HG02852 (cell line): ENCODE measurements around the gene NR2E3.

Source experiments
- ATAC-seq: cut with Tn5 transposase; IDR thresholded peaks from one replicate; pipeline ENCODE4 v1.9.1; 2021; ENCODE audit warnings: mild to moderate bottlenecking, moderate library complexity; ENCODE audit not compliant: unreplicated experiment

Gene NR2E3

DNA sequence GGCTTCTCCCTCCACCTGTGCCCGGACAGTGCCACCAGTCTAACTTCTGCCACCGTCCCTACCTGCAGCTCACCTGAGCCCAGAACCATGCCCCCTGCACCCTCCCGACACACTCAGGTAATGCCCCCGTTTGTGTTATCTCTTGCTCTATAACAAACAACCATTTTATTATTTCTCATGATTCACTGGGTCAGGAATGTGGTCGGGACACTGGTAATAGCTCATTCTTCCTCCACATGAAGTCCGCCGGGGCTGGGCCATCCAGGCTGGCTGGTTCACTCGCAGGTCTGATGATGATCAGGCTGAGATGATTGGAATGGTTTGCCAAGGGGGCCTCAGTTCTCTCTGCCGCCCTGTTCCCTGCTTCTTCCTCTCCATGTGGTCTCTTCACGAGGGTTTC lies 20.3 kb upstream of the NR2E3 start:
- no peak for ATAC-seq

DNA sequence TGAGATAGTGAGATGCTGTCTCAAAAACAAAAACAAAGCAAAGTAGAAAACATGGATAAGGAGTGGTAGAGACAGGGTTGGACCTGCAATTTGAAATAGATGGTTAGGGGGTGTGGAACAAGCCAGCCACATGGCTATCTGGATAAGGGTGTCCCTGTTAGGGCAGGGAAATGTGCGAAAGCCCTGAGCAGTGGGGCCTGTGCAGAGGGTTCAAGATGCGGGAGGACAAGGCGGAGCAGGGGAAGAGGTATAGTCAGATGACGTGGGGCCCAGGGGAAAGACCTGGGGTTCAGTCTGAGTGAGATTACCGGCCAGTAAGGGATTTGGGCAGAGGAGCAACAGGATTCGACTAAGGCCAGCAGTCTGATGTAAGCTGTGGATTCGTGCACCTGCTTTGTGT lies 18.4 kb upstream of the NR2E3 start:
- no peak for ATAC-seq

DNA sequence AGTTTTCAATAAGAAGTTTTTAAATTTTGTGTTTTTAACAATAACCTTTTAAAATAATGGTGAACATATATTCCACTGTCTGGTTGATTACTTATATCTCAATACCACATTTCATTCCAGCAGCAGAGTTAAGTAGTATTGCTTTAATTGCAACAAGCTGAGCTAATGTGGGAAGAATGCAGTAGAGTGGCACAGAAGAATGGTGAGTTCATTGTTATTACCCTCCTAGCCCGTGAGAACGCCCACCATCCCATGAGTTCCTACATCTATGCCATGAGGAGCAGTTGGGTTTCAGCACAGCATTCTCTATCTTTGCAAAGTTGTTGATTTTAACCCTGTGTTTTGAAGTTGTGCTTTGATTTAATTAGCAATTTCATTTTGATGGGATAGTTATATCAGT lies 17.8 kb upstream of the NR2E3 start:
- no peak for ATAC-seq

DNA sequence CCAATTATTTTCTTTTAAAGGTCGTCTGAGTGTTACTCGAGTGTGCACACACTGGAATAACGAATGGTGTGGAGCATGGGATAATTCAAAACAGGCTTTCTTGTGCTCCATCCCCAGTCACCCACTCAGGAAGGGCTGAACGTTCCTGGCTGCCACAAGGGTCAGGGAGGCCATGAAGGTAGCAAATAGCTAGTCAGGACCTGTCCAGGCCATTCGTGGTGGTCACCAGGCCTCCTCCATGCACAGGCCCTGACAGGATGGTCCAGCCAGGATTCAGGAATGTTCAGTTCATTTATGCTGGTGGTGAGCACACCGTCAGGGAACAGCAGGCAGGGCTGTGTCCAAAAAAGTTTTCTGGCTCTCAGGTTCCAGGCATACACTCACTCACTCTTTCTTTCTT lies 11.7 kb upstream of the NR2E3 start:
- ATAC-seq: no peak

DNA sequence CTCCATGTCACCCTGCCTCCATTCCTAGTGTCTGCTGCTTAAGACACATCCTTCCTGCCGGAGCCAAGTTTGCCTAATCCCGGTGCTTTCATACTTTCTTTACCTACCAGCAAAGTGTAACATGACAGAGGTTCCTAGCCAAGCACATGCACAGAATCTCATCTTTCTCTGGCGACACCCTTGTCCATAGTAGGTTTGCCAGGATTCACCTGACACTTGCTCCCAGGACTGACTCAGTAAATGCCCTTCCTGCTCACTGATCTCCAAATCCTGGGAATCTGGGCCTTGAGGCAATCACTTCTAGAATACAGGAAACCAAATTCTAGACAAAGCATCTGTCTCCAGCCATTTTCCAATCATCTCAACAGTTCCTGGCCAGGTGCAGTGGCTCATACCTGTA lies 10.2 kb upstream of the NR2E3 start:
- no peak for ATAC-seq

- no peak for ATAC-seq
These were observed 9.3 kb upstream of the NR2E3 start for GRCh38 chr15:71800835-71801745.

DNA sequence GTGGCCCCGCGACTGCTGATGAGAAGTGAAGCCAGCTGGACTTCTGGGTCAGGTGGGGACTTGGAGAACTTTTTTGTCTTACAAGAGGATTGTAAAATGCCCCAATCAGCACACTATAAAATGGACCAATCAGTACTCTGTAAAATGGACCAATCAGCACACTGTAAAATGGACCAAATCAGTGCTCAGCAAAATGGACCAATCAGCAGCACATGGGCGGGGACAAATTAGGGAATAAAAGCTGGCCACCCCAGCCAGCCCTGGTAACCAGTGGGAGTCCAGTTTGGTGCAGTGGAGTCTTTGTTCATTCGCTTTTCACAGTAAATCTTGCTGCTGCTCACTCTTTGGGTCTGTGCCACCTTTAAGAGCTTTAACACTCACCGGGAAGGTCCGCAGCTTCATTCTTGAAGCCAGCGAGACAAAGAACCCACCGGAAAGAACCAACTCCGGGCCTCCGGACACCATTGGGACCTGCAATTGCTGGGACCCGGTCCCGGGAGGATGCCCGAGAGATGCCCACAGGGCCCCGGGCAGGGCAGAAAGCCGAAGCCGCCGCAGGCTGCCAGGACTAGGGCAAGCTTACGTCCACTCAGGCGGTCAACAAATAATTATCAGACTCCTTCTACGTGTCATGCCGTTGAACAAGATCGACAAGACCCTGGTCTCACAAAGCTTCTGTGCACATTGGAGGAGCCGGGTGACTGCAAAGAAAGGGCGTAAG lies 8.3 kb upstream of the NR2E3 start:
- no peak for ATAC-seq

GRCh38 chr15:71802770-71803169 lies 7.6 kb upstream of the NR2E3 start:
- ATAC-seq: no peak

GRCh38 chr15:71804226-71804625 lies 6.1 kb upstream of the NR2E3 start:
- ATAC-seq: no peak

- ATAC-seq: no peak
These were observed 5.5 kb upstream of the NR2E3 start for GRCh38 chr15:71804695-71805470.

- ATAC-seq: no peak
These were observed 3.9 kb upstream of the NR2E3 start for GRCh38 chr15:71806452-71806931.

GRCh38 chr15:71807125-71807629 lies 3.2 kb upstream of the NR2E3 start:
- ATAC-seq: no peak

DNA sequence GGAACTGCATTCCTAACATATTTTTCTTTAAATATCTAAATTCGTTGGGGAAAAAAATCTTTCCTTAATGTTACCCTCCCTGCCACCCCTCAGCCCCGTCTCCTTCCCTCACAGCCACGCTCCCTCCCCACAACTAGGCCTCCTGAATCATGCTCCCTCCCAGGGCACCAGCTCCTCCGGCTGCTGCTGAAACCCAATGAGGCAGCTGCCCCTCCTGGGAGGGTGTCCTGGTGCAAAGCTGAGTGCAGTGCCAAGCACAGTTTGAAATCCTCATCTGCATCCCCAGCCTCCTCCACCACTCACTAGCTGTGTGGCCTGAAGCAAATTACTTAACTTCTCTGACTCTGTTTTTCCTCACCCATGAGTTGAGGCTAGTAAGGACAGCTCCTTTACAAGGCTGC lies 2.7 kb upstream of the NR2E3 start:
- ATAC-seq: no peak

GRCh38 chr15:71808311-71809020 lies 1.9 kb upstream of the NR2E3 start:
- ATAC-seq: no peak

GRCh38 chr15:71809346-71809745 lies 1.0 kb upstream of the NR2E3 start:
- ATAC-seq: no peak

- no peak for ATAC-seq
These were observed 832 bp downstream of the NR2E3 start for GRCh38 chr15:71811036-71811736.

- ATAC-seq: no peak
These were observed 1.7 kb downstream of the NR2E3 start for GRCh38 chr15:71811752-71812735.

DNA sequence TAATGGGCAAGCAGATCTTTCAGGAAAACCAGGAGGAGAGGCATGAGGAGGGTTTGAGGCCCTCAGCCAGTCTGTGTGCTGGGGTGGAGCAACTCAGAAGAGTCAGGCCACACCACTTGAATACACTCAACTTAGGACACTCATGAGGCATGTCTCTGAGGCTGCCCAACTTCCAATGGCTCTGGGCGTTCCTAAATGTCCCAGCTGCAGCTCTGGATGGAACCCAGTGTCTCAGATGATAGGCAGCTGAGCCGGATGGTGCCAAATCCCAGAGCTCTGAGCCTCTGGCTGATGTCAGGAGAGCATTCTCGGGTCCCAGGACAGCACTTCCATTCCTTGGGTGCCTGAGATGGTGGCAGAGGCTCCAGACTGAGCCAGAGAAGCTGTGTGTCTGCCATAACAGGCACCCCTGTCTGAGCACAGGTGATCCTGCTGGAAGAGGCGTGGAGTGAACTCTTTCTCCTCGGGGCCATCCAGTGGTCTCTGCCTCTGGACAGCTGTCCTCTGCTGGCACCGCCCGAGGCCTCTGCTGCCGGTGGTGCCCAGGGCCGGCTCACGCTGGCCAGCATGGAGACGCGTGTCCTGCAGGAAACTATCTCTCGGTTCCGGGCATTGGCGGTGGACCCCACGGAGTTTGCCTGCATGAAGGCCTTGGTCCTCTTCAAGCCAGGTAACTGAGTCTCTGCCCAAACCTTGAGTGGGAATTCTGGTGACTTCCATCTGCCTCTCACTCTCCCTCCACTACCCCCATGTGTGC lies 2.8 kb downstream of the NR2E3 start:
- no peak for ATAC-seq
